Epithelial cell of proximal tubule (primary cell): ENCODE data around the gene TUT4. TPM values are rescaled to one million over a fixed set of nuclear protein-coding genes. Genes with fewer than 3 reads are reported as not detected.
"Not testable (repeated sequence)": the region's sequence is repeated elsewhere in the genome, so short reads cannot be mapped to it uniquely, and the experiment has no call there.

Experiments
- DNase-seq: peaks from one replicate; pipeline ENCODE4 v3.0.0-alpha.2; 2011; ENCODE audit warnings: low read depth
- H3K4me3 ChIP-seq: 2 replicates; pipeline ENCODE4 v1.5.1; 2011; ENCODE audit warnings: low read depth, mild to moderate bottlenecking, low read length
- total RNA-seq: library from RNA; depleted of rRNA; stranded (reverse); fragments of >200 nt; gene quantifications from 2 replicates; pipeline ENCODE4 v1.2.3, GENCODE V29; 2015
- TF ChIP-seq, protein P1 (sequence below): conservative IDR thresholded peaks from 2 replicates; pipeline ENCODE4 v1.5.1; 2012; ENCODE audit warnings: low read depth, mild to moderate bottlenecking, low read length

Gene TUT4
- total RNA-seq, 1 donor from 2014 or later = 18.7 TPM

DNA sequence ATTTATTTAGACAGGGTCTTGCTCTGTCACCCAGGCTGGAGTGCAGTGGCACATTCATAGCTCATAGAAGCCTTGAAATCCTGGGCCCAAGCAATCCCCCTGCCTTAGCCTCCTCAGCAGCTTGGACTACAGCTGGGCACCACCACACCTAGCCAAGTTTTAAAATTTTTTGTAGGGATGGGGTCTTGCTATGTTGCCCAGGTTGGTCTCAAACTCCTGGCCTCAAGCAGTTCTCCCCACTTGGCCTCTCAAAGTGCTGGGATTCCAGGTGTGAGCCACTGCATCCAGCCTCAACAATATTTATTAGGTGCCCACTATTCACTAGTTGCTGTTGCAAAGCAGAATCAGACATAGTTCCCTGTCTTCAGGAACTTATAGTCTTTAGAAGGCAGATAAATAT, 35.1 kb upstream of the TUT4 start:
- DNase-seq = no peak
- TF ChIP-seq, protein P1, sequence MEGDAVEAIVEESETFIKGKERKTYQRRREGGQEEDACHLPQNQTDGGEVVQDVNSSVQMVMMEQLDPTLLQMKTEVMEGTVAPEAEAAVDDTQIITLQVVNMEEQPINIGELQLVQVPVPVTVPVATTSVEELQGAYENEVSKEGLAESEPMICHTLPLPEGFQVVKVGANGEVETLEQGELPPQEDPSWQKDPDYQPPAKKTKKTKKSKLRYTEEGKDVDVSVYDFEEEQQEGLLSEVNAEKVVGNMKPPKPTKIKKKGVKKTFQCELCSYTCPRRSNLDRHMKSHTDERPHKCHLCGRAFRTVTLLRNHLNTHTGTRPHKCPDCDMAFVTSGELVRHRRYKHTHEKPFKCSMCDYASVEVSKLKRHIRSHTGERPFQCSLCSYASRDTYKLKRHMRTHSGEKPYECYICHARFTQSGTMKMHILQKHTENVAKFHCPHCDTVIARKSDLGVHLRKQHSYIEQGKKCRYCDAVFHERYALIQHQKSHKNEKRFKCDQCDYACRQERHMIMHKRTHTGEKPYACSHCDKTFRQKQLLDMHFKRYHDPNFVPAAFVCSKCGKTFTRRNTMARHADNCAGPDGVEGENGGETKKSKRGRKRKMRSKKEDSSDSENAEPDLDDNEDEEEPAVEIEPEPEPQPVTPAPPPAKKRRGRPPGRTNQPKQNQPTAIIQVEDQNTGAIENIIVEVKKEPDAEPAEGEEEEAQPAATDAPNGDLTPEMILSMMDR = no peak
- H3K4me3 ChIP-seq = no peak overlapping the region

DNA sequence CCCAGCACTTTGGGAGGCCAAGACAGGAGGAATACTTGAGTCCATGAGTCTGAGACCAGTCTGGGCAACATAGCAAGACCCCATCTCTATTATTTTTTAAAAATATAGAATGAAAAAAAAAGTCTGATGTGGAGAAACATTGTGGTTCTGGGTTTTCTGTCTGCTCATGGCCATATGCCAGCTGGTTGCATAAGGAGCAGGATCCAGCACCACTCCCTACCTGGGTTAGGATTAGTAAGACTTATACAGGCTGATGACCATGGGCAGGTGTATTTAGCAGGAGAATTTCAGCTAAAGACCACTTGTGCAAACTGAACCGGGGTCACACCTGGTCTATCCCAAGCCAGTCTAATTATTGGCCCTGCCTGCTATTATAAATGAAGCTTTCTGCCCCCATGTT, 32.6 kb upstream of the TUT4 start:
- TF ChIP-seq, protein P1 = no peak
- no peak for DNase-seq
- H3K4me3 ChIP-seq = no peak overlapping the region

DNA sequence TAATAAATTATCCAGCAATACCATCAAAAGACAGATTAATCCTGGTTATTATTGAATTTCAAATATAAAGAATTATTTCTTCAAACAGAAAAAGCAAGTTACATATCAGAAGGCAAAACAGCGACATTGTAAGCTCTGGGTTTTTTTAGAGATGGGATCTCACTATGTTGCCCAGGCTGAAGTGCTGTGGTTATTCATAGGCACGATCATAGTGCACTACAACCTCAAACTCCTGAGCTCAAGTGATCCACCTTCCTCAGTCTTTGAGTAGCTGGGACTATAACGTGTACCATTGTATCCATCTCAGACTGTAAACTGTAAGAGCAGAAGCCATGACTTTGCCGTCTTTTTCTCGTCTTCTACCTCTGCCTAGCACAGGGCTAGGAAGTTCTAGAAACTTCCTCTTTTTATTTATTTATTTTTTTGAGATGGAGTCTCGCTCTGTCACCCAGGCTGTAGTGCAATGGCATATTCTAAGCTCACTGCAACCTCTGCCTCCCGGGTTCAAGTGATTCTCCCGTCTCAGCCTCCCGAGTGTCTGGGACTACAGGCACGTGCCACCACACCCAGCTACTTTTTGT, 29.3 kb upstream of the TUT4 start:
- H3K4me3 ChIP-seq = no peak overlapping the region
- TF ChIP-seq, protein P1 = no peak
- no peak for DNase-seq

DNA sequence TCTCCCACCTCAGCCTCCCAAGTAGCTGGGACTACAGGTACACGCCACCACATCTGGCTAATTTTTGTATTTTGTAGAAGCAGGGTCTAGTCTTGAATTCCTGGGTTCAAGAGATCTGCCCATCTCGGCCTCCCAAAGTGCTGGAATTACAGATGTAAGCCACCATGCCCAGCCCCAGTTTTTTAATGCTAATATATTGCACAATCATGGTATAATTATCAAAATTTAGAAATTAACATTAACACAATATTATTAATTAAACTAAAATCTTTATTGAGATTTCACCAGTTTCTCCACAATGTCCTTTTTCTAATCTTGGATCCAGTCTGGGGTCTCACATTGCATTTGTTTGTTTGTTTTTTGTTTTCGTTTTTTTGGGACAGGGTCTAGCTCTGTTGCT, 27.4 kb upstream of the TUT4 start:
- no peak for DNase-seq
- TF ChIP-seq, protein P1 = no peak

DNA sequence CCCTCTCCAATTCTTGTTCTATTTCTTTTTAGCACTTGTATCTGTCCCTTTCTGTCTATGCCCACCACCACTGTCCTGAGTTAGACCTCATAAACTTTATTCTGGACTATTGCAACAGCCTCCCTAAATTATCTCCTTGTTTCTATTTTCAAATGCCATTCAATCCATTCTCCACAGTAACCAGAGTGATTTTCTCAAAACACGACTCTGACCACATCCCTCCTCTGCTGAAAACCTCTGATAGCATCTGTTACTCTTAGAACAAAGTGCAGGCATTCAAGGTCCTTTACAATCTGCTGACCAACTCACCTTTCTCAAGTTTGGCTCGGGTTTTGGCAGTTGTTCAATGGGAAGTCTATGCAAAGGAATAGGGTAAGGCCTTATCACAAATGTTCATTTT, 26.5 kb upstream of the TUT4 start:
- TF ChIP-seq, protein P1 = no peak
- DNase-seq = no peak
- H3K4me3 ChIP-seq = no peak overlapping the region

More for the DNA sequence above, 27.4 kb upstream of the TUT4 start:
- no peak overlapping the region for H3K4me3 ChIP-seq

DNA sequence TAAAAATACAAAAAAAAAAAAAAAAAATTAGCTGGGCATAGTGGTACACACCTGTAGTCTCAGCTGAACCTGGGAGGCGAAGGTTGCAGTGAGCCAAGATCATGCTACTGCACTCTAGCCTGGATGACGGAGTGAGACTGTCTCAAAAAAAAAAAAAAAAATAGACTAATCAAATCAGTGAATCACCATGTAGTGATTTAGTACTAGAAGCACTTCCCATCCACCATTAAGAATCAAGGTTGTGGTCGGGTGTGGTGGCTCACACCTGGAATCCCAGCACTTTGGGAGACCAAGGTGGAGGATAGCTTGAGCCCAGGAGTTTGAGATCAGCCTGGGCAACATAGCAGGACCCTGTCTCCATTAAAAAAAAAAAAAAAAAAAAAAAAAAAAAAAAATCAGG, 25.2 kb upstream of the TUT4 start:
- not testable (repeated sequence) for H3K4me3 ChIP-seq, DNase-seq

DNA sequence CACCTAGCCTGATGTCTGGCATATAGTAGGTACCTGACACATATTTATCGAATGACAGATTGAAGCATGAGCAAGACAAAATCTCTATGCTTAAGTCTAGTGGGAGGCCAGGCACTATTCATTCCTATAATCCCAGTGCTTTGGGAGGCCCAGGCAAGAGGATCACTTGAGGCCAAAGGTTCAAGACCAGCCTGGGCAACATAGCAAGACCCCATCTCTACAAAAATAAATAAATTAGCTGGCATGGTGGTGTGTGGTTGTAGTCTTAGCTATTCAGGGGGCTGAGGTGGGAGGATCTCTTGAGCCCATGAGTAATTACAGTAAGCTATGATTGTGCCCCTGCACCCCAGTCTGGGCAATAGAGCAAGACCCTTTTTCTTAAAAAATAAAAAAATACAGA, 23.2 kb upstream of the TUT4 start:
- TF ChIP-seq, protein P1 = no peak
- H3K4me3 ChIP-seq = no peak overlapping the region
- no peak for DNase-seq
